Fibroblast of the aortic adventitia (primary cell): ENCODE measurements around the gene FCRL1. TPM values are rescaled to one million over a fixed set of nuclear protein-coding genes. Genes with fewer than 3 reads are reported as not detected.

Experiments
- DNase-seq: peaks from one replicate; pipeline ENCODE4 v3.0.0-alpha.2; 2010; ENCODE audit warnings: low read depth
- H3K4me3 ChIP-seq: 2 replicates; pipeline ENCODE4 v1.5.1; 2011; ENCODE audit warnings: low read depth, mild to moderate bottlenecking, control low read depth, low read length, moderate library complexity
- total RNA-seq: library from RNA; depleted of rRNA; stranded (reverse); fragments of >200 nt; gene quantifications from 2 replicates; pipeline ENCODE4 v1.2.3, GENCODE V29; 2012; ENCODE audit warnings: low replicate concordance
- TF ChIP-seq, protein P1 (sequence below): IDR thresholded peaks from 2 replicates; pipeline ENCODE4 v1.5.1; 2011; ENCODE audit warnings: mild to moderate bottlenecking, low read length, control low read depth, inconsistent platforms; ENCODE audit not compliant: insufficient read depth

FCRL1 gene
- total RNA-seq, 1 donor, result not detected

DNA sequence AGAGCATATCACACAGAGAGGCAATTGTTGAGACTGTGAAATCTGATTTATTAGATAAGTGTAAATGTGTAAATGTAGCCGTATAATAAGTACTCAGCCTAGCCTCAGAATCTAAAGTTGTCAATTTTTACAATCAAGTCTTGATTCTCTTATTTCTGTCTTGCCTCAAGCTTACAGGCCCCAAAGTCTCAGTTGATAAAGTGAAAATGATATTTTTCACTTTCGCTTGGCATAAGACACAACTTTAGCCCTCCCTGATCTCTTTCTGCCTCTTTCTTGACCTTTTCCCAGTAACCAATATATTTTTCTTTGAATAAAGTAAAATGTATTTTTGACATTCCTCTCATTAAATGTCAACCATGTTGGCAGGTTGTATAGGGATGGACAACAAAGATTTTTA lies 11.0 kb upstream of the FCRL1 start:
- TF ChIP-seq, protein P1, sequence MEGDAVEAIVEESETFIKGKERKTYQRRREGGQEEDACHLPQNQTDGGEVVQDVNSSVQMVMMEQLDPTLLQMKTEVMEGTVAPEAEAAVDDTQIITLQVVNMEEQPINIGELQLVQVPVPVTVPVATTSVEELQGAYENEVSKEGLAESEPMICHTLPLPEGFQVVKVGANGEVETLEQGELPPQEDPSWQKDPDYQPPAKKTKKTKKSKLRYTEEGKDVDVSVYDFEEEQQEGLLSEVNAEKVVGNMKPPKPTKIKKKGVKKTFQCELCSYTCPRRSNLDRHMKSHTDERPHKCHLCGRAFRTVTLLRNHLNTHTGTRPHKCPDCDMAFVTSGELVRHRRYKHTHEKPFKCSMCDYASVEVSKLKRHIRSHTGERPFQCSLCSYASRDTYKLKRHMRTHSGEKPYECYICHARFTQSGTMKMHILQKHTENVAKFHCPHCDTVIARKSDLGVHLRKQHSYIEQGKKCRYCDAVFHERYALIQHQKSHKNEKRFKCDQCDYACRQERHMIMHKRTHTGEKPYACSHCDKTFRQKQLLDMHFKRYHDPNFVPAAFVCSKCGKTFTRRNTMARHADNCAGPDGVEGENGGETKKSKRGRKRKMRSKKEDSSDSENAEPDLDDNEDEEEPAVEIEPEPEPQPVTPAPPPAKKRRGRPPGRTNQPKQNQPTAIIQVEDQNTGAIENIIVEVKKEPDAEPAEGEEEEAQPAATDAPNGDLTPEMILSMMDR, result no peak
- no peak overlapping the region for H3K4me3 ChIP-seq
- no peak for DNase-seq

DNA sequence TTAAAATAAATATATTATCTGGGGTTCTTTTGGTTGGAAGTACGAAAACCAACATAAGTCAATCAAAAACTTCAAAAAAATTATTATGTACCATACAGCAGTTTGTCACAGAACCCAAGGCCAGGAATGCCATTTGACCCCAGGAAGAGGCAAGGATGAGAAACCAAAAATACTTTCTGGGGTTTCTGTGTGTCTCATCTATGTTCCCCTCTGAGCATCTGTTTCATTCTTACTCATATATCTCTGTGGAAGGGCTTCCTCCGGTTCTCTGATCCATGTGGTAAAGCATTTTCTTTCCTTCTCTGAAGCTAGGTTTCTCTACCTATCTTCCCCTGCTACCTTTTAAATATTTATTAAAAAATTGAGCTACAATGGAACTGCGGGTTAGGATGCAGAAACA lies 9.8 kb upstream of the FCRL1 start:
- no peak for DNase-seq
- TF ChIP-seq, protein P1, result no peak
- H3K4me3 ChIP-seq, result no peak overlapping the region

DNA sequence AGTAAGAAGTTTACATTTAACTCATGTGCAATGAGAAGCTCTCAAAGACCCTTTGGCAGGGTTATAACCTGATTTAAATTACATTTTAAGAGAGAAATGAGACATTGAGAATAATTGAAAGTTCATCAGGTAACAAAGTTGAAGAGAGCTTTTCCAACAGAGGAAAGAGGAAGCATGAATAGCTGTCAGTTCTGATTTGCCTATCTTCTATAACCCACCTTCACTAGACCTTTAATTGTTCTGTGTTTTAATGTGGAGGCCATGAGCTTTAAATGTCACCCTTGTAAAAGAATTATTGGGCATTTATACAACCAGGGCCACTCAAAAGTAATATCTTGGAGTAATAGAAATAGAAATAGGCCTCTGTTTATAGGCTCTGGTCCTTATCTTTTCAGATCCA lies 9.3 kb upstream of the FCRL1 start:
- TF ChIP-seq, protein P1, result no peak
- no peak overlapping the region for H3K4me3 ChIP-seq
- DNase-seq, result no peak

DNA sequence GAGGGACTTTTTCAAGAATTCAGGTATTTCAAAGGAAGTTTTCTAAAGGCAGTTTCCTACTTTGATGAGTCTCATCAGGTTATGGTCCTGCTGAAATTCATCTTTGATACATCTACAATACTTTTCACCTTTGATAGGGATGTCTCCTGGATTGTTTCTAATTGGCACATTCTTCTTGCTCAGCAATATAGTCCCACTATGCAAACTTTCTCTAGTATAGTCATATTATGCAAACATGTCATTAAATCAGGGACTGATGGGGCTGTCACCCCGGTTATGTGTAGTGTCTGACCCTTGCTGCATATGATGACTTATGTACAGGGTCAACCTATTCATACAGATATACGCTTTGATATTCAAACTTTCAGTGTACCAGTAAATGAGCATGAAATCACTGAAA lies 379 bp upstream of the FCRL1 start:
- no peak overlapping the region for H3K4me3 ChIP-seq
- TF ChIP-seq, protein P1, result no peak
- DNase-seq, result no peak

DNA sequence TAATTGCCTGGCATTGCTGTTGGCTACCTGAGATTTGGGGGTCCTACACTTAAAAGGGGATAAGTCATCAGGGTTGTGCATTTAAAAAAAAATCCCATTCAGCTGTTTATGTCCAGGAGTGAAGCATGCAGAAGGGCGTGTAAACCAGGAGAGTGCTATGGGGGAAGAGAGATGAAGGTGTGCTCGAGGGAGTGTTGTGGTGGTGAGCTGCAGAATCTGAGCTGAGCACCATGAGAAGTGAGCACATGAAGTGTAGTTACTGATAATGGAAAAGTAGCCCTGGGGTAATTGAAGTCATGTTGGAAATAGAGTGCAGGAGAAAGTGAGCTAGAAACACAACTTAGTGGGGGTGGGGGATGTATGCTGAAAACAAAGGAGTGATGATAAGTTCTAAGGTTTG lies 705 bp downstream of the FCRL1 start:
- no peak for DNase-seq
- TF ChIP-seq, protein P1, result no peak

DNA sequence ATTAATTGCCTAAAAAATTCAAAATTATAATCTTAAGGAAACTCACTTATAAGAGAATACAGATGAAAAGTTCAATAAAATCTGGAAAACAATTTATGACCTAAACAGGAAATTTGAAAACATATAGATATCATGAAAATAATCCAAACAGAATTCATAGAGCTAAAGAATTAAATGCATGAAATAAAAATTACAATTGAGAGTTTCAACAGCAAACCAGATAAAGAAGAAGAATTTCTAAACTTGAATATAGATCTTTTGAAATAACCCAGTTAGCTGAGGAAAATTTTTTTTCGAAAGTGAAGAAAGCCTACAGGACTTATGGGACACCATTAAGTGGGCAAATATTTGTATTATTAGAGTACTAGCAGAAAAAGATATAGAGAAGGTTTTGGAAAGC lies 6.7 kb downstream of the FCRL1 start:
- no peak for DNase-seq
- TF ChIP-seq, protein P1, result no peak

More for the DNA sequence above, 705 bp downstream of the FCRL1 start:
- no peak overlapping the region for H3K4me3 ChIP-seq

DNA sequence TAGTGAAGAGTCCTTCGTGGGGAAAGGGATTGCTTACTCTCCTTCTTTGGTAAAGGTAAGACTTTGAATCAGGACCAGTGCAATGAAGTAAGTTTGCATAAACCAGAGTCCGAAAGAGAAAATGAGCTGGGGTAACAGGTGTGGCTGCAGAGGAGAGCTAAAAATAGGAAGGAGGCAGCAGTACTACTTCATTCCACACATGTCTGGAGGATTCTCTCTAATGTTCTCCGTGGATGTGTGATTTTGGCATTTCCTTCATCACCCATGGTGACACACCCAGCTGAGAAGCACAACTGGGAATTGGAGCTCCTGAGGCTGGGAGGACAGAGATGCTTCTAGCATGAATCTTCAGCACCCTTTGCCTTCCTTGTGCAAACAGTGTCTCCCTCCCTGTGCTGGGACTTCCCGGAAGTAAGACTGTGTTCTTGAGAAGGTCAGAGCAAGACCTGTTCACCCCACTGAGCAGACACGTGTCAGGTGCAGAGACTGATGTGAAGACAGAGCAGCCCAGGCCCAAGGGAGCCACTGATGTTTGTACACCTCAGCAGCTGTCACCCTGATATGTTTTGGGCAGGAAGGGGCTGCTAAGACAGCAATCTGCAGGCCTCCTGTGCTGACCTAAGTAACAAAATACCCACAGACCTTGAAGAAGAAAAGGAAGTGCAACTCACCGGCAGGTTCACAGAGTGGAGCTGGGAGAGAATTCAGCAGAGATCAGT lies 13.3 kb downstream of the FCRL1 start:
- DNase-seq, result no peak
- H3K4me3 ChIP-seq, result no peak overlapping the region
- TF ChIP-seq, protein P1, result no peak

More for the DNA sequence above, 6.7 kb downstream of the FCRL1 start:
- H3K4me3 ChIP-seq, result no peak overlapping the region
